Activated T-helper 1 cell treated with anti-CD3 and anti-CD28 coated beads, Interleukin-12 subunit alpha, Interleukin-12 subunit beta, Interleukin-2, Interleukin-4 antibody, amounts not matched to agents 30 ng/mL and 10 ng/mL and 1 ng/mL, durations not matched to agents 14 hours and 24 hours and 36 hours (primary cell): ENCODE measurements around the gene MIA3. TPM values are rescaled to one million over a fixed set of nuclear protein-coding genes. Genes with fewer than 3 reads are reported as not detected.

Source experiments
- total RNA-seq: library from RNA; stranded (reverse); gene quantifications from 2 replicates; pipeline ENCODE4 v1.2.3, GENCODE V29; 2022

Gene MIA3
- total RNA-seq, 1 donor from 2014 or later, result 42.8 TPM

Other genes starting within 250 kb of the MIA3 start
- gene HHIPL2, start 70.0 kb upstream of the MIA3 start, total RNA-seq, result 0.16 and 0.91 TPM in 2 replicates
- gene TAF1A, start 28.2 kb upstream of the MIA3 start, total RNA-seq, result 19.2 and 19.7 TPM in 2 replicates
- 36.3 and 37.5 TPM in 2 replicates for gene AIDA, start 94.4 kb downstream of the MIA3 start, total RNA-seq
- 37.4 and 38.2 TPM in 2 replicates for gene BROX, start 94.5 kb downstream of the MIA3 start, total RNA-seq
- 0.49 TPM in 1 of 2 replicates, not detected in the other for gene FAM177B, start 119.1 kb downstream of the MIA3 start, total RNA-seq
- gene DISP1, start 196.9 kb downstream of the MIA3 start, total RNA-seq, result 1.0 and 1.2 TPM in 2 replicates